HepG2 (cell line): Measurements from ENCODE around the gene ZDHHC16. TPM values are rescaled to one million over a fixed set of nuclear protein-coding genes. Genes with fewer than 3 reads are reported as not detected.

Source experiments
- ADNP ChIP-seq: sonication (generic); formaldehyde crosslinking; IDR thresholded peaks from 2 replicates; pipeline ENCODE4 v1.4.0; 2020; ENCODE audit warnings: missing genetic modification reagents
- GATAD2A ChIP-seq: IDR thresholded peaks from 2 replicates; pipeline ENCODE4 v1.6.1; 2016
- HDAC2 ChIP-seq: sonication (generic); formaldehyde crosslinking; IDR thresholded peaks from 2 replicates; pipeline ENCODE4 v1.4.0; 2020; ENCODE audit warnings: missing genetic modification reagents
- HNF1B ChIP-seq: sonication (generic); formaldehyde crosslinking; IDR thresholded peaks from 2 replicates; pipeline ENCODE4 v1.5.1; 2020; ENCODE audit warnings: mild to moderate bottlenecking, moderate library complexity, missing genetic modification reagents
- LBX2 ChIP-seq: sonication (generic); formaldehyde crosslinking; IDR thresholded peaks from 2 replicates; pipeline ENCODE4 v1.5.0; 2020; ENCODE audit warnings: missing genetic modification reagents, mild to moderate bottlenecking, borderline replicate concordance
- NR2F1 ChIP-seq, 2 experiments: fragments of 450-650 bp in 1 of 2; formaldehyde crosslinking in 1 of 2; IDR thresholded peaks; 2 replicates each; pipeline versions ENCODE4 v1.5.0 to v1.6.1; 2016 to 2020; ENCODE audit warnings: mild to moderate bottlenecking in 1 of 2, missing compliant biosample characterization in 1 of 2, missing genetic modification reagents in 1 of 2, moderate library complexity in 1 of 2
- NR2F2 ChIP-seq: IDR thresholded peaks from 2 replicates; pipeline ENCODE4 v1.6.1; 2012; ENCODE audit warnings: low read depth, inconsistent platforms, borderline replicate concordance
- RARA ChIP-seq: IDR thresholded peaks from 2 replicates; pipeline ENCODE4 v1.6.1; 2016; ENCODE audit warnings: missing genetic modification reagents, missing compliant biosample characterization
- SOX6 ChIP-seq, 2 experiments: fragments of 450-650 bp in 1 of 2; sonication (generic) in 1 of 2; formaldehyde crosslinking in 1 of 2; IDR thresholded peaks; 2 replicates each; pipeline versions ENCODE4 v1.4.0 to v1.6.1; 2017 to 2020; ENCODE audit warnings: antibody characterized with exemption in 1 of 2, mild to moderate bottlenecking in 1 of 2, missing genetic modification reagents in 1 of 2
- UBTF ChIP-seq: sonication (generic); formaldehyde crosslinking; IDR thresholded peaks from 2 replicates; pipeline ENCODE4 v1.4.0; 2020; ENCODE audit warnings: mild to moderate bottlenecking, missing genetic modification reagents
- ZBTB38 ChIP-seq: sonication (generic); formaldehyde crosslinking; IDR thresholded peaks from 2 replicates; pipeline ENCODE4 v1.5.1; 2020; ENCODE audit warnings: mild to moderate bottlenecking, missing genetic modification reagents
- ZNF331 ChIP-seq: sonication (generic); formaldehyde crosslinking; IDR thresholded peaks from 2 replicates; pipeline ENCODE4 v1.4.0; 2020; ENCODE audit warnings: missing genetic modification reagents
- ZNF343 ChIP-seq: sonication (generic); formaldehyde crosslinking; IDR thresholded peaks from 2 replicates; pipeline ENCODE4 v1.4.0; 2020; ENCODE audit warnings: mild to moderate bottlenecking, missing genetic modification reagents
- ZNF547 ChIP-seq: sonication (generic); formaldehyde crosslinking; IDR thresholded peaks from 2 replicates; pipeline ENCODE4 v1.5.1; 2020; ENCODE audit warnings: mild to moderate bottlenecking, missing genetic modification reagents
- ZNF580 ChIP-seq: IDR thresholded peaks from 2 replicates; pipeline ENCODE4 v1.6.1; 2016; ENCODE audit warnings: low read depth, borderline replicate concordance
- ZNF609 ChIP-seq: sonication (generic); formaldehyde crosslinking; IDR thresholded peaks from 2 replicates; pipeline ENCODE4 v1.4.0; 2020; ENCODE audit warnings: mild to moderate bottlenecking, missing genetic modification reagents, borderline replicate concordance
- ZNF770 ChIP-seq: sonication (generic); formaldehyde crosslinking; IDR thresholded peaks from 2 replicates; pipeline ENCODE4 v1.5.0; 2020; ENCODE audit warnings: mild to moderate bottlenecking, missing genetic modification reagents
- polyA plus RNA-seq, 8 experiments: library from polyadenylated mRNA; depleted of rRNA in 3 of 8; stranded (reverse) in 7 of 8; unstranded in 1 of 8; fragments of >200 nt; fragmentation: Illumina TruSeq in 4 of 8; extraction: Trizol in 4 of 8; gene quantifications; 2 replicates each; pipeline versions ENCODE4 v1.2.1 to v1.2.3, GENCODE V29; 2011 to 2016; ENCODE audit warnings: low read depth in 4 of 8, missing spikeins in 1 of 8, mixed read lengths in 1 of 8; ENCODE audit not compliant: insufficient read depth in 1 of 8
- total RNA-seq, 5 experiments: library from RNA; depleted of rRNA; stranded (reverse); fragments of >200 nt; fragmentation: Illumina TruSeq; extraction: Trizol; gene quantifications; 2 replicates each; pipeline ENCODE4 v1.2.3, GENCODE V29; 2016; ENCODE audit warnings: low read depth in 1 of 5

The ZDHHC16 gene
- total and polyA plus RNA-seq, 2 of the 13 experiments (the other 11 are each of a cell fraction or from before 2014, with no cell fraction given) = 40.8 to 41.8 TPM

- peak; percentile 46; the same call in 1 of the 2 replicates for TF ChIP-seq UBTF (CRISPR knock-in tag)
- peak; percentile 74 for TF ChIP-seq HDAC2 (CRISPR knock-in tag)
- TF ChIP-seq ZNF580 = 0 out of 2 replicates have a peak, but pooled peaks have one; percentile 63
- no peak for TF ChIP-seq SOX6 (IDR thresholded peaks at IDR 0.05)
- TF ChIP-seq SOX6 (CRISPR knock-in tag; IDR thresholded peaks at IDR 0.05) = peak; percentile 73
- peak; percentile 97 for TF ChIP-seq ZNF343 (CRISPR knock-in tag)
- TF ChIP-seq ADNP = 0 out of 2 replicates have a peak, but pooled peaks have one; percentile 54
- 0 out of 2 replicates have a peak, but pooled peaks have one; percentile 58 for TF ChIP-seq ZBTB38 (CRISPR knock-in tag)
- peak; percentile 57; the same call in 1 of the 2 replicates for TF ChIP-seq HNF1B
- peak; percentile 30; the same call in 1 of the 2 replicates for TF ChIP-seq GATAD2A (CRISPR knock-in tag)
- peak; percentile 76; the same call in 1 of the 2 replicates for TF ChIP-seq ZNF770 (CRISPR knock-in tag)
- TF ChIP-seq ZNF331 = peak; percentile 32; the same call in 1 of the 2 replicates
- no peak for TF ChIP-seq LBX2 (CRISPR knock-in tag)
- peak; percentile 68 for TF ChIP-seq RARA
- peak; percentile 58; the same call in 1 of the 2 replicates for TF ChIP-seq ZNF609 (CRISPR knock-in tag)
- 0 out of 2 replicates have a peak, but pooled peaks have one; percentile 36 for TF ChIP-seq NR2F2
- TF ChIP-seq ZNF547 (CRISPR knock-in tag) = no peak
- peak; percentile 10 to 12; a peak in 2 of 4 replicates for TF ChIP-seq NR2F1 (CRISPR knock-in tag; IDR thresholded peaks at IDR 0.05)
Observed at GRCh38 chr10:97408496-97408992, 37.4 kb upstream of the ZDHHC16 start (continued).
